HUES48 (cell line): ENCODE data around the gene MRTFB.

Experiments
- H3K27ac ChIP-seq: one replicate; pipeline ENCODE4 v1.7.0; 2013; ENCODE audit warnings: low read depth, low read length, inconsistent platforms
- H3K27me3 ChIP-seq: 2 replicates; pipeline ENCODE4 v1.6.1; 2013; ENCODE audit warnings: mild to moderate bottlenecking, low read length; ENCODE audit not compliant: control insufficient read depth, insufficient read depth
- H3K36me3 ChIP-seq: 2 replicates; pipeline ENCODE4 v1.6.1; 2013; ENCODE audit warnings: low read length; ENCODE audit not compliant: control insufficient read depth, insufficient read depth
- H3K4me1 ChIP-seq: 2 replicates; pipeline ENCODE4 v1.6.1; 2013; ENCODE audit warnings: mild to moderate bottlenecking, low read length; ENCODE audit not compliant: control insufficient read depth, insufficient read depth
- H3K4me3 ChIP-seq: 2 replicates; pipeline ENCODE4 v1.5.1; 2013; ENCODE audit warnings: mild to moderate bottlenecking, low read depth, low read length
- H3K9ac ChIP-seq: 2 replicates; pipeline ENCODE4 v1.6.1; 2013; ENCODE audit warnings: mild to moderate bottlenecking, low read depth, low read length, moderate library complexity
- H3K9me3 ChIP-seq: 2 replicates; pipeline ENCODE4 v1.6.1; 2013; ENCODE audit warnings: low read length; ENCODE audit not compliant: control insufficient read depth, insufficient read depth

Gene MRTFB

GRCh38 chr16:14315683-14316320 is 244.7 kb downstream of the MRTFB start:
- Histone ChIP-seq H3K4me1 (peaks cover 5% of the 10 kb centered on the region), H3K27ac (no peak overlapping the region), H3K27me3 (no peaks in the 10 kb centered on the region), H3K9ac (no peak overlapping the region), H3K36me3 (no peaks in the 10 kb centered on the region), H3K4me3 (no peak overlapping the region), H3K9me3 (no peaks in the 10 kb centered on the region)
